GM12873 (cell line): ENCODE measurements around the gene HLA-B.

Source experiments
- CTCF ChIP-seq: IDR thresholded peaks from 2 replicates; pipeline ENCODE4 v1.5.1; 2012; ENCODE audit warnings: low read depth, mild to moderate bottlenecking, moderate library complexity, low read length, control low read depth; ENCODE audit not compliant: insufficient read depth; ENCODE audit errors: missing control alignments

Gene HLA-B

GRCh38 chr6:31353384-31353945, 3.5 kb downstream of the HLA-B start:
- TF ChIP-seq CTCF = no peak

DNA sequence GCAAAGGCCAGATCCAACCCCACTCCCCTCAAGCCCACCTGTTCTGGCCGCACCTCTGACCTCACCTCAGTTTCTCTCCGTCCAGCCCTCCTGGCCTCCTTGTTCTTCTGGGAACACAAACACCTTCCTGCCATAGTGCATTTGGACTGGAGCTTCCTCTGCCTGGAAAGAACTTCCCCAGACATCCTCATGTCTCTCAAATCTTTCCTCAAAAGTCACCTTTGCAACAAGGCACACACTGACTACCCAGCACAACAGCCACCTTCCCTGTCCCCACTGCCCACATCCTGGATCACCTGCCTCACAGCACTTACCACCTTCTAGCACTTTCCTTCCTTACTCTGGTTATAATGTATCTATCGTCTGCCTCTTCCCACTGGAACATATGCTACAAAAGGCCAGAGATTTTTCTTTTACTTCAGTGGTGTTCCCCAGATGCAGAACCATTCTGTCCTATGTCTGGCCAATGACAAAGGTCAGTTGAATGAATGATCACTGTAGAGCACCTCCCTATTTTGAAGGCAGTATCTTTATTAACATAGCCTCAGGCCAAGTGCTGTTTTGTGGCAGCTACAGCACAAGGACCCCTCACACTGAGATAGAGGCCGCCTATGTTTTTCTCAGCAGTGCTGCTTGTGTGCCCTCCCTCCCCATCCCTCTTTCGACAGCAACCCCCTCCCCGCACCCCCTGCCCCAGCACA, 4.1 kb downstream of the HLA-B start:
- no peak for TF ChIP-seq CTCF

DNA sequence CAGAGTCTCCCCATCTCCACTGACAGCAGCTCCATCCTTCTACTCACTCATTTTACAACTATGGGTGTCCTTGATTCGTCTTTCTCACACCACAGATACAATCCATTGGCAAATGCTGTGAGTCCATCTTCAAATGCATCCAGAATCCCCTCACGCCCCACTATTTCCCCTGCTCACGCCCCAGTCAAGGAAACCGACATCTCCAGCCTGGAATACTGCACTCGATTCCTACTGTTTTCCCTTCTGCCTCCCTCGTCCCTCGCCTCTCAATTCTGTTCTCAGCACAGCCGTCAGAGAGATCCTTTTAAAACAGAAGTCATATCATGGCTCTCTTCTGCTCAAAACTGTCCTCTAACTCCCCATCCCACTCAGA, 4.7 kb downstream of the HLA-B start:
- no peak for TF ChIP-seq CTCF

DNA sequence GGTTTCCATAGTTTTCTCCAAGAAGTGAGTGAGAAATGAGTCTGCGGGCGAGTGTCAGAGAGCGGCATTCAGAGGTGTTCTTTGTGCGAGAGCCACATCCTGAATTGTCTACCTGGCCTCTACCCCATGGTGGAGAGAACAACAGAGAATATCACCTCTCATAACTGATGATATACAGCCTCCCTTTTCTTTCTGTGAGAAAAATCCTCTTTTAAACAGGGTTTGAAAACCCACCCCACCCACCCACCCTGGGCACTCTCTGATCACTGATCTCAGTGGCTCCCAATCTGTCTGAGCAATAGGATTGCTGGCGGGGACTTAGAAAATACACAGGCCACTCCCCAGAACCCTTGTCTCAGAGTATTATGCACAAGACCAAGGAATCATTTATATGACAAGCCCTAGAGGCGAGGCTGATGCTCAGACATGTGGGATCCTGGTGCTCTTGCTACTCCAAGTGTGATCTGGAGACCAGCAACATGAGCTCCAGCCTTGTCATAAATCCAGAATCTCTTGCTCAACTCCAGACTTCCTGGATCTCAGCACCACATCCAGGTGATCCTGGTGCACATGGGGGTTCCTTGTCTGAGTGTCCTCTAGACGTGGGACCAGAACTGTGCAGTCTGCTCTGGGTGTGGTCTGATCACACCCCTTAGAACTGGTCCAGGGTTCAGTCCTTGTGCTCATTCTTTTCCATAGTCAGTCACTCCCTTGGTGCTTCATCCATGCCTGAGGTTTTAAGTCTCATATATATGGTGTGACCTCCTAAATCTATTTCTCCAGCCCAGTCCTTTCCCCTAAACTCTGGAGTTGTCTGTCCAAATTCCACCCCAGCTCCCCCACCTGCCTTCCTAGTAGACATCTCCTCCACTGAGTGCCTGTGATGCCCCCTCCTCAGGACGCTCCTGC, 5.3 kb downstream of the HLA-B start:
- no peak for TF ChIP-seq CTCF

DNA sequence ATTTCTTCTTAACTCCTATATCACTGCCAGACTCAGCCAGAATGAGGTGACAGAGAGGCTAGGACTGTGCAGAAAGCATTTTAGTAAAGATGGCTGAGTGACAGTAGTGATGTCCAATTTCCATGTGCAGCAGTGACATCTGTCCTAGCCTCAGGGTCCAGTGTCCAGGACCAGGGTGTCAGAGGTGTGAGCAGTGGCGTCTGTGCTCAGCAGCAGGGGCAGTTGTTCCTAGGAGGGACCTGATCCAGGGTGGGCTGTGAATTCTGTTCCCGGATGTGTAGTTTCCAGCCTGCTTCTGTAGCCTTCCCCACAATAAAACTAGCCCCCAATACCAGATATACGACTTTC, 6.0 kb downstream of the HLA-B start:
- TF ChIP-seq CTCF = no peak

DNA sequence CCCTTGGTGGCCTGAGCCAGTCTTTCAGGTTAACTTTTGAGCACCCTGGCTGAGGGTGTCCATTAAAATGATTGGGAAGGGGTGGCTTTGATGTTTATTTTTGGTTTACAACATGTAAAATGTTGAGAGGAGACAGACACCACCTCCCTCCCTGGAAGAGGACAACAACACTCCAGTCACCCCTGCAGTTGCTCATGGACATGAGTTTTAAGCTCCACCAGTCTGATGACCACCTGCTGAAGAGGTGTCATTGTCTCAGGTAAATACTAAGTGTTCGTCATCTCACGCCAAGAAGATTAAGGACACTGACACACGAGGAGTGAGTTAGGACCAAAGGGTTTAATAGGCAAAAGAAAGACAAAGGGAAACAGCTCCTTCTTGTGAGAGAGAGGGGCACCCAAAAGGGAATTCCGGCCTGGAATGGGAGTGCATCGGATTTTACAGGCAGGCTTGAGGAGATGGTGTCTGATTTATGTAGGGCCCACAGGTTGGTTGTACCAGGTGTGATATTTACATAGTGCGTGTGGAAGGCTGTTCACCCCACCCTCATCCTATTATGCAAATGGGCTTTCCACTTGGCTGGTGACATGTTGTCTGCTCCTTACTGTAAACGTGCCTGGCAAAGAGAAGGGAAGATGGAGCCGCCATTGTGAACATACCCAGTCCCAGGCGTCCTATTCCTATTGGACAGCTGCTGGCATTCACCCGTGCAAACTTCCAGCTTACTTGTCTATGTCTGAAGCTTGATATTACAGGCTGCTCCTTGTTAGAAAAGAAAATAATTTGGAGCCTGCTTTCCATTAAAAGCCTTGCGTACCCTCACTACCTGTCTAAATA, 6.6 kb downstream of the HLA-B start:
- TF ChIP-seq CTCF = no peak

DNA sequence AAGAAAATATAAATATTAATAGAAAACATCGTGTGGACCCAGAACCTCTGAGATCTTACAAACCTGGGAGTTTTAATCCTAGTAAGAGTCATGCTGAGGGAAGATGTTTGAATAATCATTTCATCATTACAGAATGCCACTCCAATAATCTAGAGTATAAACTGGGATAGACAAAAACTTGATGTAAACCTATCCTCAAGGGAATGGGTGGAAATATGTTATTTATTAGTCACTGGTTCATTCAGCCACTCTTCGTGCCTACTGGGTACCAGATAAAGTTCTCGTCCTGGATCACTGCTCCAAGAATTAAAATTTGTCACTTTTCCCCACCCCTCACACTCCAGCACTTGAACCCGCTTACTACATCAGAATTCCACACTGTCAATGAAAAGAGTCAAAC, 7.7 kb downstream of the HLA-B start:
- TF ChIP-seq CTCF = no peak
